GM18951 (cell line): ENCODE results near the gene MISP.

Experiments used
- POLR2A ChIP-seq: IDR thresholded peaks from 4 replicates; pipeline ENCODE4 v1.6.1; 2011; ENCODE audit warnings: mild to moderate bottlenecking; ENCODE audit not compliant: insufficient read length, insufficient read depth; ENCODE audit errors: extremely low read depth
- in situ Hi-C: fragments of 300-500 bp; cut with MboI; formaldehyde crosslinking; loops from one replicate; pipeline ENCODE4 v1.12.0; 2022; ENCODE audit warnings: low sequenced_read_pairs, mixed read lengths, inconsistent platforms; ENCODE audit not compliant: unreplicated experiment

The MISP gene

GRCh38 chr19:778910-779653 lies 28.2 kb downstream of the MISP start:
- in situ Hi-C loops, result no loop called here
- TF ChIP-seq POLR2A, result no peak

DNA sequence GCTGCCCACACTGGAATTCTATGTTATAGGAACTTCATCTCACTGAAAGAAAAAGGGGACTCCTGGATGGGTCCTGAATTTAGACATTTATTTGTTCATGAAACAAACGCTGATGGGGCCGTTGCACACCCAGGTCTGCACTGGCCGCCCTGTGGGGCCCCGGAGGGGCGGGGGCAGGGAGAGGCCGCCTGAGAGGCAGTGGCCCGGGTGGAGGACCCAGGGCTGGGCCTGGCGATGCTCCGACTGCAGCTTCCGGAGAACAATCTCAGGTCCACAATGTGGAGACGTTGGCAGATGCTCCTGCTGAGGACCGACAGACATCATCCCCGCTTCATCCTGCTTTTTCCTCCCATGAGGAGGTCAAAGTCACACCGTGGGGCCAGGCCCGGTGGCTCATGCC lies 30.0 kb downstream of the MISP start:
- in situ Hi-C loops, result no loop called here
- no peak for TF ChIP-seq POLR2A

DNA sequence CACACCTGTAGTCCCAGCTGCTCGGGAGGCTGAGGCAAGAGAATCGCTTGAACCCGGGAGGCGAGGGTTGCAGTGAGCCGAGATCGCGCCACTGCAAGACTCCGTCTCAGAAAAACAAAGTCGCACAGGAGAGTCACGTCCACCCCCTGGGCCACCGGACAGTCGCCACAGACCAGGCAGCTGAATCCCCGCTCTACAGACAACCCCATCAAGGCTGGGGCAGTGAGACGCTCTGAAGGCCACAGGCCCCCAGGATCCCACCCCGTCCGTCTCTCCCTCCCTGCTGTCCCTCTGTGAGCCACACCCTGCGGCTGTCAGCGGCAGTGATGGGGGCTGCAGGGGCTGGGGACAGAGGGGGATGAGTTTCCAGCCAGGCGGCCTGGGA lies 30.9 kb downstream of the MISP start:
- TF ChIP-seq POLR2A, result no peak
- in situ Hi-C loops, result no loop called here

DNA sequence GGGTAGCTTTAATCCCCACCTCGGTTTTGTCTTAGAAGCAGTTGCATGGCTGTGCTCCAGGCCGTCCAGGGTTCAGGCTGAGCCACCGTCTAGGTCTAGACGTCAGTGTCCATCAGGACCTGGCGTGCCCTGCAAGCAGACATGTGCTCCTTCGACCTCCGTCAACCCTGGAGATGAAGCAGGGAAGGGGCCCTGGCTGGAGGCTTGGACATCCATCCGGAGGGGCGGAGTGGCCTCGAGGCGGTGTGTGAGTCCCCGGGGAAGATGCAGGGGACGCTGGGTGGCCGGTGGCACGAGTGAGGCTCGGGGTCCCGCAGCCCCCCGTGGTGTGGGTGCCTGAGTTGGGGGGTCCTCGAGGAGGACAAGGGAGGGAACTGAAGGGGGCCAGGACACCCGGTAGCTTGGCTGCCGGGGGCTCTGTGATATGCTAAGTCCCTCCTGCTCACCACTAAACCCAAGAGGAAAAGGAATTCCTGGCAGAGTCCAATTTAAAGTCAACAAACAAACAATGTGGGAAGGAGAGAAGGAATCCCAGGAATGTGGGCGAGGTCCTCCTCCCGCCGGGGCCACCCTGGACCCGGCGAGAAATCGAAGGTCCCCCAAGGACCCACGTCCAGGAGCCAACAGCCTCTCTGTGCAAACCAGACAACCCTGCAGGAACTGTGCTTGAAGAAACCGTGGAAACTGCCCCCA lies 31.4 kb downstream of the MISP start:
- in situ Hi-C loops, result no loop called here

DNA sequence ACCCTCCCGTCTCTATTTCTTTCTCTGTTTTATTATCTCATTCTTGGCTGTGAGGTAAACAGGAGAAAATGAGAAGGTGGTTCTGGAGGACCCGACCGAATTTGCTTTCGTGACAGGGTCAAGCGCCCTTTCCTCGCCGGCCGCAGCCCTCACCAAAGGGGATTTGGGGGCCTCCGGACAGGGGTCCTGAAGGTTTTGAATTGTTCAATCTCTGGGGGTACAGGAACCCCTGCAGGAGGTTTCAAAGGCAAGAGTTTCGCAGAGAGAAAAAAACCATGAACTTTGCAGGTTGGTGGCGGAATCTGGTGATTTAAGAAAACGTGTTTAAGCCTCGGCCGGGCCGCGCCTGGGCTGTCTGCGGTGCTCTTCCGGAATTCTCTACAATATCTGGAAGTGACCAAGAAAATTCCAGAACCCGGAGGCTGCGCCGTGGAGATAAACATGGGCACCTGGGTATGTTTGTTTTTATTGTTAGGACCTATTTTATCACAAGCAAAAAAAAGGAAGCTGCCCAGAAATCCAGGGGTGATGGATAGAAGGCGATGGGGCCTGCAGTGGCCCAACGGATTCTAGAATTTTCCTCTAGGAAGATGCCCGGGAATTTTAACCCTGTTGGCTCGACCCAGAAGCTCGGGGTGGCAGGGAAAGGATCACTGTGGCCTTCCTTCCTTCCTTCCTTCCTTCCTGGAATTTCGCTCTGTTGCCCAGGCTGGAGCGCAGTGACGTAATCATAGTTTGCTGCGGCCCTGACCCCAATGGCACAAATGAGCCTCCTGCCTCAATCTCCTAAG lies 32.2 kb downstream of the MISP start:
- in situ Hi-C loops, result no loop called here

More for the DNA sequence above, 31.4 kb downstream of the MISP start:
- no peak for TF ChIP-seq POLR2A

DNA sequence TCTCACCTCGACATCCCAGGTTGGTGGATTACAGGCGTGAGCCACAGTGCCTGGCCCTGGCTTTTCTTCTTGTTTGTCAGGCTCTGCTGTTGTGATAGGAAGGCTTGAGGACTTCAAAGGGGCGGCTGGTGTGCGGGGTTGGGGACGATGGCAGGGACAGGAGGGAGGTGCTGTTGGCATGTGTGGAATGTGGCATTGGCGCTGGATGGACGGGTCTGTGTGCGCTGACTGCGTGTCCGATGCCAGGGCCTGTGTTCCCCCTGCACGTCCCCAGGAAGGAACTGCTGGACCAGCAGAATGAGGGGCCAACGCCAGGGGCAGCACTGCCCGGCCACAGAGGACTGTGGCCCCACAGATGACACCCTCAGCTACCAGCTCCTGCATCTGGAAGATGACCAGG lies 33.6 kb downstream of the MISP start:
- in situ Hi-C loops, result no loop called here
- no peak for TF ChIP-seq POLR2A

More for the DNA sequence above, 32.2 kb downstream of the MISP start:
- TF ChIP-seq POLR2A, result no peak

- in situ Hi-C loops, result no loop called here
- TF ChIP-seq POLR2A, result no peak
Observed at GRCh38 chr19:787536-787935, 36.6 kb downstream of the MISP start.

DNA sequence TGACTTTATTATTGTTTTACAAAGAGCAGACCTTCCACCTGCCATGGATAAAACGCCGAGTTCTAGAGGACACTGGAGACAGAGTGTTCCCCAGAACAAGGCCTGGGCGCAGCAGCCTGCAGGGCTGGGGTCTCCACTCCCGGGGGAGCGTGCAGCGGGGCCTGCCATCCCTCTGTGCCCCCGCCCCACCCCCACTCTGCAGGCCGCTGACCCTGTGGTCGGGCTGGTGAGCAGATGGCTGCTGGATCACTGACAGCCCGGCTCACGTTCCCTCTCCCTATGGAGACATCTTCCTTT lies 37.7 kb downstream of the MISP start:
- TF ChIP-seq POLR2A, result no peak
- in situ Hi-C loops, result no loop called here

DNA sequence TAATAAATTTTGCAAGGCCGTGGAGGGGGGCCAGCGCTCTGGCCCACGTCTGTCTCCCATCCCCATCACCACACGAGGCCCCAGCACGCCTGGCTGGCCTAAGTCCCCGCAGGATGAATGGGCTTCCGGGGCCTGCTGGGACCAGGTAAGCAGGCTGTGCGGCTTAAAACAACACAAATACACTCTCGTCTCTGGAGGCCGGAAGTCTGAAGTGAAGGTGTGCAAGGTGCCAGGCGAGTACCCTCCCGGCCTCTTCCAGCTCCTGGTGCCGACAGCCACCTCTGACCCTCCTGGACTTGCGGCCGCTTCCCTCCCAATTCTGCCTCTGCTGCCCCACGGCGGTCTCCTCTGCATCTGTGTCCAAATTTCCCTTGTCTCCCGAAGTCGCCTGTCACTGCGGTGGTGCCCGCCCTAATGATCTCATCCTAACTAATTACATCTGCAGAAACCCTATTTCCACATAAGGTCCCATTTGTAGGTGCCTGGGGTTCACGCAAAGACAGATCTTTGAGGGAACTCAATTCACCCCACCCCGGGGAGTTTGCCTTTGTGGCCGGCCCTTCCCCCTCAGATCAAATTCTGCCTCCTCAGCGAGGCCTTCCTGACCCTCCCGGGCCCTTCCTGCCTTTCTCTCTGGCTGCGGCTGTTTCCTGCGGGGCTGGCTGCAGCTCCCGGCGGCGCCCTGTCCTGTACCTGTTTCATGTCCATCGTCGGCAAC lies 38.2 kb downstream of the MISP start:
- in situ Hi-C loops, result no loop called here
- TF ChIP-seq POLR2A, result no peak

GRCh38 chr19:789701-790060 lies 38.8 kb downstream of the MISP start:
- in situ Hi-C loops, result no loop called here
- TF ChIP-seq POLR2A, result no peak

DNA sequence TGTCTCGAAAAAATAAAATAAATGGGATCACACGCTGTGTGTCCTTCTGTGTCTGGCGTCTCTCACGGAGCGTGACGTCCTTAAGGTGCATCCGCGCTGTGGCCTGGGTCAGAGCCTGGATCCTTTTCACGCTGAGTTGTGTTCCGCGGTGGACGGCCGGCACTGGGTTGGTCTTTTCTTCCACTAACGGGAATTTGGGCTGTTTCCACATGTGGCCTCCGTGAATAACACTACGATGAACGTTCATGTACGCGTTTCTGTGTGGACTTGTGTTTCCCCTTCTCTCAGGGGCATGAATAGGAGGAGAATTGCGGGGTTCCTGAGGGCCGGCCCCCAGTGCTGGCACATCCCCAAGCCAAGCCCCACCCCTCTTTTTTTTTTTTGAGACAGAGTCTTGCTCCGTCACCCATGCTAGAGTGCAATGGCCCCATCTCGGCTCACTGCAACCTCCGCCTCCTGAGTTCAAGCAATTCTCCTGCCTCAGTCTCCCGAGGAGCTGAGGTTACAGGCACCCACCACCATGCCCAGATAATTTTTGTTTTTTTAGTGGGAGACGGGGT lies 40.2 kb downstream of the MISP start:
- TF ChIP-seq POLR2A, result no peak
- in situ Hi-C loops, result no loop called here

- TF ChIP-seq POLR2A, result no peak
- in situ Hi-C loops, result no loop called here
Observed at GRCh38 chr19:791567-792305, 40.8 kb downstream of the MISP start.
